ENCODE data around the gene AIFM3. TPM values are rescaled to one million over a fixed set of nuclear protein-coding genes. Genes with fewer than 3 reads are reported as not detected.

AIFM3 gene
- total and polyA plus RNA-seq, 2 of the 13 experiments (the other 11 are each of a cell fraction or from before 2014, with no cell fraction given): 9.0 to 15.3 TPM

- peaks cover 55% of the 10 kb centered on the region for H3K4me1 ChIP-seq (ENCODE audit: insufficient read depth, low read length)
- H3K9me3 ChIP-seq (ENCODE audit: low read length): no peaks in the 10 kb centered on the region
- no peaks in the 10 kb centered on the region for H3K36me3 ChIP-seq (replicated peaks in 1 of 2; ENCODE audit: control insufficient read depth in 1 of 2, insufficient read depth in 2 of 2, low read length in 2 of 2)
- H3K27ac ChIP-seq (ENCODE audit: extremely low read length, insufficient read depth, low read length): no peak overlapping the region
- in situ Hi-C loops (cut with HindIII; ENCODE audit: extremely low pct_ligation_motif_present, low pct_unique_long_range_greater_than_20kb): no loop called here
- intact Hi-C loops (cut with micrococcal nuclease; ENCODE audit: unreplicated experiment): no loop called here
- DNase-seq (ENCODE audit: low spot score) (no peak), FAIRE-seq (no peak), ATAC-seq (no peak)
- no peak overlapping the region for H3K4me2 ChIP-seq (ENCODE audit: low read depth, low read length)
- BruUV-seq (replicated peaks): no TSS peak
- ChIA-PET CTCF (ENCODE audit: low intra/inter-chr PET ratio, low total read pairs) (no interaction called here), POLR2A (no interaction called here)
- no peaks in the 10 kb centered on the region for H3K79me2 ChIP-seq (ENCODE audit: insufficient read depth, low read length)
- TF ChIP-seq KDM5B (CRISPR knock-in tag; IDR thresholded peaks at IDR 0.05; ENCODE audit: borderline replicate concordance) (no peak), ARID5B (CRISPR knock-in tag; IDR thresholded peaks at IDR 0.05) (no peak)
- 32% methylated on average over 4 of the region's 4 CpGs for WGBS (ENCODE audit: low lambda C conversion rate)
- no peak overlapping the region for H2AFZ ChIP-seq (ENCODE audit: low read length)
- H3K4me3 ChIP-seq (replicated peaks in 1 of 3; ENCODE audit: insufficient read depth in 1 of 3, low read depth in 2 of 3, low read length in 3 of 3): no peak overlapping the region
- H3K27me3 ChIP-seq (ENCODE audit: control insufficient read depth in 1 of 2, insufficient read depth in 2 of 2, low read length in 2 of 2): peaks cover 0 to 17% of the 10 kb centered on the region in 2 experiments; a peak in 4 of 5 replicates
- H3K9ac ChIP-seq (ENCODE audit: insufficient read depth, low read depth, low read length): no peak overlapping the region
- H4K20me1 ChIP-seq (ENCODE audit: insufficient read depth, low read length): no peaks in the 10 kb centered on the region
Measured at GRCh38 chr22:21018314-21018713, 51.3 kb downstream of the AIFM3 start.

GRCh38 chr22:21020802-21021429 is 53.9 kb downstream of the AIFM3 start:
- ChIA-PET POLR2A (no interaction called here), CTCF (ENCODE audit: low intra/inter-chr PET ratio, low total read pairs) (no interaction called here)
- Histone ChIP-seq H3K9ac (ENCODE audit: insufficient read depth, low read depth, low read length) (no peak overlapping the region), H3K27ac (ENCODE audit: extremely low read length, insufficient read depth, low read length) (no peak overlapping the region), H3K9me3 (ENCODE audit: low read length) (no peaks in the 10 kb centered on the region), H4K20me1 (ENCODE audit: insufficient read depth, low read length) (no peaks in the 10 kb centered on the region), H3K27me3 (ENCODE audit: control insufficient read depth in 1 of 2, insufficient read depth in 2 of 2, low read length in 2 of 2) (peaks cover 4 to 30% of the 10 kb centered on the region in 2 experiments; a peak in 4 of 5 replicates), H3K36me3 (replicated peaks in 1 of 2; ENCODE audit: control insufficient read depth in 1 of 2, insufficient read depth in 2 of 2, low read length in 2 of 2) (no peaks in the 10 kb centered on the region), H2AFZ (ENCODE audit: low read length) (no peak overlapping the region), H3K4me1 (ENCODE audit: insufficient read depth, low read length) (peaks cover 29% of the 10 kb centered on the region), H3K4me2 (ENCODE audit: low read depth, low read length) (no peak overlapping the region), H3K79me2 (ENCODE audit: insufficient read depth, low read length) (no peaks in the 10 kb centered on the region), H3K4me3 (replicated peaks in 1 of 3; ENCODE audit: insufficient read depth in 1 of 3, low read depth in 2 of 3, low read length in 3 of 3) (no peak overlapping the region)
- no TSS peak for BruUV-seq (replicated peaks)
- ATAC-seq: peak; percentile 33; the same call in 2 of the 3 replicates
- in situ Hi-C loops (cut with HindIII; ENCODE audit: extremely low pct_ligation_motif_present, low pct_unique_long_range_greater_than_20kb) (no loop called here), intact Hi-C loops (cut with micrococcal nuclease; ENCODE audit: unreplicated experiment) (no loop called here)
- no peak for FAIRE-seq
- DNase-seq (ENCODE audit: low spot score): no peak
- 26% methylated on average over 7 of the region's 7 CpGs for WGBS (ENCODE audit: low lambda C conversion rate)
- no peak for TF ChIP-seq HMG20A (CRISPR knock-in tag; IDR thresholded peaks at IDR 0.05; ENCODE audit: borderline replicate concordance)
- TF ChIP-seq GTF2F1 (IDR thresholded peaks at IDR 0.05; ENCODE audit: low read length): no peak
- no peak for TF ChIP-seq ZNF20 (CRISPR knock-in tag; IDR thresholded peaks at IDR 0.05)
- TF ChIP-seq PLSCR1 (CRISPR knock-in tag; IDR thresholded peaks at IDR 0.05; ENCODE audit: borderline replicate concordance): no peak
- peak; percentile 43 for TF ChIP-seq CTCF (CRISPR knock-in tag; IDR thresholded peaks at IDR 0.05)
- no peak for TF ChIP-seq BRD4 (CRISPR knock-in tag; IDR thresholded peaks at IDR 0.05)
- TF ChIP-seq SP4 (CRISPR knock-in tag; IDR thresholded peaks at IDR 0.05): no peak
- peak; percentile 22; the same call in 1 of the 2 replicates for TF ChIP-seq STAG1 (CRISPR knock-in tag; IDR thresholded peaks at IDR 0.05)
- no peak for TF ChIP-seq JUNB (CRISPR knock-in tag; IDR thresholded peaks at IDR 0.05; ENCODE audit: borderline replicate concordance)
- TF ChIP-seq ELF1 (CRISPR knock-in tag; IDR thresholded peaks at IDR 0.05): no peak
- no peak for TF ChIP-seq KDM3A (CRISPR knock-in tag; IDR thresholded peaks at IDR 0.05; ENCODE audit: low read depth)
